Measurements from ENCODE around the gene TRAPPC10. TPM values are rescaled to one million over a fixed set of nuclear protein-coding genes. Genes with fewer than 3 reads are reported as not detected.

Gene TRAPPC10
- total RNA-seq (2022) (33.0 and 39.3 TPM in 2 replicates), Bru-seq, nascent RNA (percentile 78 among the genes with signal in this experiment), BruChase-seq, experiment 1, labeled RNA remaining after a 6-hour chase (percentile 84 among the genes with signal in this experiment), BruChase-seq, experiment 2, labeled RNA remaining after a 2-hour chase (percentile 78 among the genes with signal in this experiment)
- long read RNA-seq, full-length matches to known transcripts, result 16 of 34 reads
- long read RNA-seq, partial matches to known transcripts, result 2 of 34 reads
- long read RNA-seq, other reads (novel, unspliced or antisense), result 16 of 34 reads

- BruUV-seq (replicated peaks), result no TSS peak
- Mint-ChIP-seq H3K4me1 (ENCODE audit: insufficient read depth, unreplicated experiment) (peaks cover 28% of the 10 kb centered on the region), H3K9me3 (ENCODE audit: unreplicated experiment) (no peaks in the 10 kb centered on the region), H3K4me3 (ENCODE audit: unreplicated experiment) (peak within 1 kb of the TSS; percentile 86), H3K27me3 (ENCODE audit: insufficient read depth, unreplicated experiment) (no peaks in the 10 kb centered on the region), H3K36me3 (ENCODE audit: insufficient read depth, unreplicated experiment) (no peaks in the 10 kb centered on the region), H3K27ac (ENCODE audit: low read depth, unreplicated experiment) (peak within 1 kb of the TSS; percentile 87)
- intact Hi-C loops (cut with micrococcal nuclease), result no loop called here
- no peak for TF ChIP-seq CTCF (IDR thresholded peaks at IDR 0.05; ENCODE audit: unreplicated experiment)
- DNase-seq (ENCODE audit: unreplicated experiment), result peak; percentile 82
- ChIA-PET POLR2A (interaction anchor here (0.6 to 1.6 kb wide), 15 partner anchors 9 to 233 kb away, joined by 3 to 12 read pairs (median 3); no protein-coding TSS in a partner anchor), CTCF (interaction anchor here (0.6 kb wide), 1 partner anchor 39 kb away, joined by 3 read pairs; no protein-coding TSS in a partner anchor)
Observed at GRCh38 chr21:44011579-44012473, at the start of gene TRAPPC10. Gene TRAPPC10, plus strand, starts transcription at chr21:44012309. Its CDS starts 185 bp downstream, at chr21:44012494.

GRCh38 chr21:43965911-43966585 lies 46.1 kb upstream of the TRAPPC10 start:
- POLR2A ChIA-PET, result no interaction called here
- intact Hi-C loops (cut with micrococcal nuclease), result no loop called here
- no TSS peak for BruUV-seq (replicated peaks)
- no peaks in the 10 kb centered on the region for H3K9me3 Mint-ChIP-seq (ENCODE audit: unreplicated experiment)
- no peak overlapping the region for H3K4me3 Mint-ChIP-seq (ENCODE audit: unreplicated experiment)
- no peak overlapping the region for H3K27ac Mint-ChIP-seq (ENCODE audit: low read depth, unreplicated experiment)
- no peaks in the 10 kb centered on the region for H3K4me1 Mint-ChIP-seq (ENCODE audit: insufficient read depth, unreplicated experiment)
- no peak for TF ChIP-seq CTCF (IDR thresholded peaks at IDR 0.05; ENCODE audit: unreplicated experiment)
- CTCF ChIA-PET, result interaction anchor here (0.7 kb wide), 1 partner anchor 60 kb away, joined by 3 read pairs; no protein-coding TSS in a partner anchor
- H3K27me3 Mint-ChIP-seq (ENCODE audit: insufficient read depth, unreplicated experiment), result no peaks in the 10 kb centered on the region
- no peak for DNase-seq (ENCODE audit: unreplicated experiment)
- H3K36me3 Mint-ChIP-seq (ENCODE audit: insufficient read depth, unreplicated experiment), result peaks cover 44% of the 10 kb centered on the region

GRCh38 chr21:43966946-43967512 lies 45.1 kb upstream of the TRAPPC10 start:
- POLR2A ChIA-PET, result no interaction called here
- DNase-seq (ENCODE audit: unreplicated experiment), result no peak
- intact Hi-C loops (cut with micrococcal nuclease), result no loop called here
- Mint-ChIP-seq H3K9me3 (ENCODE audit: unreplicated experiment) (no peaks in the 10 kb centered on the region), H3K36me3 (ENCODE audit: insufficient read depth, unreplicated experiment) (peaks cover 51% of the 10 kb centered on the region), H3K27me3 (ENCODE audit: insufficient read depth, unreplicated experiment) (no peaks in the 10 kb centered on the region), H3K4me1 (ENCODE audit: insufficient read depth, unreplicated experiment) (no peaks in the 10 kb centered on the region), H3K4me3 (ENCODE audit: unreplicated experiment) (no peak overlapping the region), H3K27ac (ENCODE audit: low read depth, unreplicated experiment) (no peak overlapping the region)
- CTCF ChIA-PET, result interaction anchor here (0.6 kb wide), 1 partner anchor 62 kb away, joined by 4 read pairs; no protein-coding TSS in a partner anchor
- BruUV-seq (replicated peaks), result no TSS peak
- TF ChIP-seq CTCF (IDR thresholded peaks at IDR 0.05; ENCODE audit: unreplicated experiment), result no peak

Data from MCF 10A (cell line).